Endodermal cell (in vitro differentiated cells): ENCODE results near the gene CDK9. TPM values are rescaled to one million over a fixed set of nuclear protein-coding genes. Genes with fewer than 3 reads are reported as not detected.

Experiments used
- DNase-seq: peaks from one replicate; pipeline ENCODE4 v3.0.0-alpha.2; 2017
- H3K27ac ChIP-seq: 2 replicates; pipeline ENCODE4 v1.5.1; 2013; ENCODE audit warnings: mild to moderate bottlenecking, low read depth, low read length, moderate library complexity
- H3K27me3 ChIP-seq: 2 replicates; pipeline ENCODE4 v1.6.1; 2013; ENCODE audit warnings: mild to moderate bottlenecking, low read length, moderate library complexity; ENCODE audit not compliant: insufficient read depth, control insufficient read depth, poor library complexity, severe bottlenecking
- H3K36me3 ChIP-seq: 2 replicates; pipeline ENCODE4 v1.7.0; 2013; ENCODE audit warnings: mild to moderate bottlenecking, low read length, moderate library complexity; ENCODE audit not compliant: control insufficient read depth, insufficient read depth
- H3K4me1 ChIP-seq: one replicate; pipeline ENCODE4 v1.7.0; 2013; ENCODE audit warnings: low read length; ENCODE audit not compliant: control insufficient read depth, insufficient read depth
- H3K4me3 ChIP-seq: 2 replicates; pipeline ENCODE4 v1.5.1; 2013; ENCODE audit warnings: mild to moderate bottlenecking, low read length, moderate library complexity
- H3K9ac ChIP-seq: 2 replicates; pipeline ENCODE4 v1.6.1; 2013; ENCODE audit warnings: mild to moderate bottlenecking, low read length, moderate library complexity; ENCODE audit not compliant: poor library complexity, severe bottlenecking; ENCODE audit errors: extremely low read depth
- H3K9me3 ChIP-seq: 2 replicates; pipeline ENCODE4 v1.6.1; 2013; ENCODE audit warnings: mild to moderate bottlenecking, low read length, moderate library complexity; ENCODE audit not compliant: control insufficient read depth
- H3K27ac Mint-ChIP-seq: 2 replicates; pipeline ENCODE4 v1.8.0; 2020; ENCODE audit warnings: mixed read lengths
- H3K27me3 Mint-ChIP-seq: 2 replicates; pipeline ENCODE4 v1.8.0; 2021; ENCODE audit warnings: mild to moderate bottlenecking, mixed read lengths; ENCODE audit not compliant: insufficient read depth
- H3K36me3 Mint-ChIP-seq: 2 replicates; pipeline ENCODE4 v1.8.0; 2020; ENCODE audit warnings: low read depth, mixed read lengths
- H3K4me1 Mint-ChIP-seq: 2 replicates; pipeline ENCODE4 v1.8.0; 2020; ENCODE audit warnings: mixed read lengths
- H3K4me3 Mint-ChIP-seq: 2 replicates; pipeline ENCODE4 v1.8.0; 2020; ENCODE audit warnings: mild to moderate bottlenecking, moderate library complexity, mixed read lengths
- H3K9me3 Mint-ChIP-seq: 2 replicates; pipeline ENCODE4 v1.8.0; 2020; ENCODE audit warnings: mild to moderate bottlenecking, mixed read lengths
- CTCF ChIP-seq: fragments of 200-600 bp; sonication (generic); conservative IDR thresholded peaks from 2 replicates; pipeline ENCODE4 v1.5.0; 2021; ENCODE audit warnings: antibody characterized with exemption, mild to moderate bottlenecking
- WGBS, 2 experiments: methylation state at CpG; one replicate each; pipeline versions ENCODE4 v1.1.5 to v1.1.7; 2013; ENCODE audit warnings: missing lambda C conversion rate in 2 of 2, mixed read lengths in 1 of 2; ENCODE audit not compliant: insufficient coverage in 1 of 2, insufficient read length in 1 of 2; 5-methylcytosine and 5-hydroxymethylcytosine counted together
- total RNA-seq, 2 donors: library from RNA; stranded (reverse); fragmentation: NEBNext Ultra II Directional in 1 of 2; extraction: Animal tissue kit (Norgen Biotek cat#: 25700) in 1 of 2; gene quantifications; 2 replicates in 1 of 2; 3 replicates in 1 of 2; pipeline ENCODE4 v1.2.1, GENCODE V29; 2021

Gene CDK9
- total RNA-seq, 2 donors from 2014 or later, result 97.1 to 101 TPM

- DNase-seq, result no peak
These were observed 27.9 kb downstream of the CDK9 start for GRCh38 chr9:127813686-127814226.

GRCh38 chr9:127814619-127815511, 29.0 kb downstream of the CDK9 start:
- peak; percentile 46 for DNase-seq
- no peaks in the 10 kb centered on the region for H3K27me3 ChIP-seq
- no peaks in the 10 kb centered on the region for H3K9me3 Mint-ChIP-seq
- no peak overlapping the region for H3K27ac ChIP-seq
- peak overlapping the region; percentile 61 for H3K27ac Mint-ChIP-seq
- no peak overlapping the region for H3K9ac ChIP-seq
- peaks cover 28% of the 10 kb centered on the region for H3K36me3 Mint-ChIP-seq
- H3K4me1 ChIP-seq, result peaks cover 3% of the 10 kb centered on the region
- H3K4me3 ChIP-seq, result no peak overlapping the region
- no peak overlapping the region for H3K4me3 Mint-ChIP-seq
- peaks cover 26% of the 10 kb centered on the region for H3K36me3 ChIP-seq
- no peak for TF ChIP-seq CTCF
- no peaks in the 10 kb centered on the region for H3K9me3 ChIP-seq
- 94 to 97% methylated on average over 5 to 11 of the region's 11 CpGs for WGBS, 2 experiments
- H3K27me3 Mint-ChIP-seq, result no peaks in the 10 kb centered on the region
- no peaks in the 10 kb centered on the region for H3K4me1 Mint-ChIP-seq

More at GRCh38 chr9:127813686-127814226, 27.9 kb downstream of the CDK9 start:
- Mint-ChIP-seq H3K27me3 (no peaks in the 10 kb centered on the region), H3K9me3 (no peaks in the 10 kb centered on the region), H3K4me1 (peaks cover 6% of the 10 kb centered on the region), H3K27ac (no peak overlapping the region), H3K4me3 (no peak overlapping the region), H3K36me3 (peaks cover 31% of the 10 kb centered on the region)
- H3K9me3 ChIP-seq, result no peaks in the 10 kb centered on the region
- peaks cover 26% of the 10 kb centered on the region for H3K36me3 ChIP-seq
- no peak overlapping the region for H3K9ac ChIP-seq
- H3K4me1 ChIP-seq, result peaks cover 8% of the 10 kb centered on the region
- 92 to 93% methylated on average over 3 to 9 of the region's 9 CpGs for WGBS, 2 experiments
- H3K4me3 ChIP-seq, result no peak overlapping the region
- no peak overlapping the region for H3K27ac ChIP-seq
- no peak for TF ChIP-seq CTCF
- H3K27me3 ChIP-seq, result no peaks in the 10 kb centered on the region

- TF ChIP-seq CTCF, result no peak
- H3K27me3 Mint-ChIP-seq, result no peaks in the 10 kb centered on the region
- Histone ChIP-seq H3K9ac (no peak overlapping the region), H3K27me3 (no peaks in the 10 kb centered on the region), H3K4me1 (no peaks in the 10 kb centered on the region), H3K27ac (no peak overlapping the region), H3K9me3 (no peaks in the 10 kb centered on the region), H3K36me3 (peaks cover 19% of the 10 kb centered on the region), H3K4me3 (no peak overlapping the region)
- DNase-seq, result peak; percentile 37
- H3K4me3 Mint-ChIP-seq, result no peak overlapping the region
- H3K27ac Mint-ChIP-seq, result peak overlapping the region; percentile 61
- 95% methylated on average over 17 to 33 of the region's 33 CpGs for WGBS, 2 experiments
- no peaks in the 10 kb centered on the region for H3K4me1 Mint-ChIP-seq
- no peaks in the 10 kb centered on the region for H3K9me3 Mint-ChIP-seq
- peaks cover 26% of the 10 kb centered on the region for H3K36me3 Mint-ChIP-seq
These were observed 29.9 kb downstream of the CDK9 start for GRCh38 chr9:127815512-127816361.
